Left renal pelvis (tissue), 4 donors: ENCODE measurements around the gene NUFIP1. TPM values are rescaled to one million over a fixed set of nuclear protein-coding genes. Genes with fewer than 3 reads are reported as not detected.
A peak's percentile ranks its signal among the peaks of the same experiment; 100 is the strongest.
"Not testable (repeated sequence)": the region's sequence is repeated elsewhere in the genome, so short reads cannot be mapped to it uniquely, and the experiment has no call there.

Experiments
- DNase-seq, 4 donors: peaks; one replicate each; pipeline ENCODE4 v3.0.0-alpha.2; 2013; ENCODE audit warnings: low read depth in 4 of 4, low spot score in 3 of 4
- polyA plus RNA-seq, 4 donors: library from polyadenylated mRNA; unstranded; fragments of 120-200 nt; gene quantifications; one replicate each; pipeline ENCODE4 v1.2.1, GENCODE V29; 2013; ENCODE audit not compliant: insufficient read length in 4 of 4

Gene NUFIP1
- polyA plus RNA-seq, 4 donors: 10.4 to 15.2 (median 12.8) TPM

DNA sequence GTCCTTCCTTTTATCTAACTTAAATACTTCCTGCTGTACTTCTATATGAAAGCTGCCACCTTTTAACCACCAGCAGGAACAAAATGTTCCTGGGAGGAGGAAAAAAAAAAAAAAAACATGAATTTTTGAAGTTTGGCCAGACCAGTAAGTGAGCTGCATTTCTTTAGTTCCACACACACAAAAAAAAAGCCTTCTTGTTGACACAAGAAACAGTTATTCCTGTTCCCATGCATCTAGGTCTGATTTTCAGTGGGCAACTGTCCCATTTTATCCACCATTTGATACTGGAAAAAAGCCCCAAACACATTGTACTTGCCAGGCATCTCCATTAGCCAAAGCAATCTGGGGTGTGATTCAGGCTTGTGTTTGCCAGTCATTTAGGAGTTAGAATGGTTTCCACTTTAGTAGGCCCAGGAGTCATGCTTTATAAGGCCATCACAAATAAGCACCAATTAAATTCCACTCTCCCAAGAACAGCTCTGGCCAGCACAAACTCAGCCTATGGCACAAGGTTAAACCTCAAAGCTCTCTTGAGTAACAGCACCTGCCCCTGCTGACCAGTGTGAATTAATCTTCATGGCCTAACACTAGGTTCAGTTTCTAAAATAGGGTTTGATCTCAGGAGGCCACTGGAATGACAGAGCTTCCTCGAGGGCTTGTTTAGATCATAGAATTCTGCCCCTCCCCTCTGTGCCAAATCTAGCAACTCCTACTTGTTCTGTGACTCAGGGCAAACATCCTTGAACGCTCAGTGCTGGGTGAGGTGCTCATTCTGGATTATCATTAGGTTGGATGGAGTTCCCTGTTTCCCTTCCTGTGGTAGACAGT is 67.1 kb downstream of the NUFIP1 start:
- DNase-seq: no peak

DNA sequence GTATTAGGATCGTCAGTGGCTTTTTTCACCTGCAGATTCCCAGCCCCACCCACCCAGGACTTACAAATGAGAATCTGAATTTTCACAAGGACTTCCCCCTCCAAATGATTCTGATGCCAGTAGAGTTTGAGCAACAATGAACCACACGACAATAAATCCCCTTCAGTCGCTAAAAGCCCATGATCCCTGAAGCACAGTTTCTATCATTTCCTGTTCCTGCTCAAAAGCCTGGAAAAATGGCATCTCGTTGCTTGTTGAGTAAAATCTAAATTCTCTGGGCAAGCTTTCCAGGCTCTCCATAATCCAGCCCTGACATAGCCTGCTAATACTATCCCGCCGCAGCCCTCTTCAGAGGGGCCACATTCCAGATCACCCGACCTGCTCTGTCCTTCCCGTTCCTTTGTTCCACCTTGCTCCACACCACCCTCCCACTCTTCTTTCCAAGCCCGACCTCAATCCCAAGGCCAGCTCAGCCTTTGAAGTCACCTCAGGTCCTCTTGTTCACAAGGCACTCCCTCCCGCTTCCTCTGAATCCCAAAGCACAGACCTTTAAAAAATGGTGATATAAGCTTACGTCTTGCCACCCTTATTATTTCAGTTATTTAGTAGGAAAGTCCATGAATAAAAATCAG is 67.9 kb downstream of the NUFIP1 start:
- DNase-seq: no peak

DNA sequence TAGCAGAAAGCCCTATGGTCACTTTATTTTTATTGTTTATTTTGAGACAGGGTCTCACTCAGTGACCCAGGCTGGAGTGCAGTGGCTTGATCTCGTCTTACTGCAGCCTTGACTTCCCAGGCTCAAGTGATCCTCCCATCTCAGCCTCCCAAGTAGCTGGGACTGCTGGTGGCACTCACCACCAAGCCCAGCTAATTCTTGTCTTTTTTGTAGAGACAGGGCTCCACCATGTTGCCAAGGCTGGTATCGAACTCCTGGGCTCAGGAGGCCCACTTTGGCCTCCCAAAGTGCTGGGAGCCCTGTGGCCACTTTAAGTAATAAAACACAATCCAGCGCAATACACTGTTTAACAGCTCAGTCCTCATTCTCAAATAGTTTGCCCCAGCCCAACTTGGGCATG is 69.3 kb downstream of the NUFIP1 start:
- DNase-seq: no peak

- DNase-seq: no peak
These were observed 70.0 kb downstream of the NUFIP1 start for GRCh38 chr13:44919104-44919804.

- peak in 2 of 4 donors; percentile 84 to 86 for DNase-seq
These were observed 70.8 kb downstream of the NUFIP1 start for GRCh38 chr13:44918326-44919103.

DNA sequence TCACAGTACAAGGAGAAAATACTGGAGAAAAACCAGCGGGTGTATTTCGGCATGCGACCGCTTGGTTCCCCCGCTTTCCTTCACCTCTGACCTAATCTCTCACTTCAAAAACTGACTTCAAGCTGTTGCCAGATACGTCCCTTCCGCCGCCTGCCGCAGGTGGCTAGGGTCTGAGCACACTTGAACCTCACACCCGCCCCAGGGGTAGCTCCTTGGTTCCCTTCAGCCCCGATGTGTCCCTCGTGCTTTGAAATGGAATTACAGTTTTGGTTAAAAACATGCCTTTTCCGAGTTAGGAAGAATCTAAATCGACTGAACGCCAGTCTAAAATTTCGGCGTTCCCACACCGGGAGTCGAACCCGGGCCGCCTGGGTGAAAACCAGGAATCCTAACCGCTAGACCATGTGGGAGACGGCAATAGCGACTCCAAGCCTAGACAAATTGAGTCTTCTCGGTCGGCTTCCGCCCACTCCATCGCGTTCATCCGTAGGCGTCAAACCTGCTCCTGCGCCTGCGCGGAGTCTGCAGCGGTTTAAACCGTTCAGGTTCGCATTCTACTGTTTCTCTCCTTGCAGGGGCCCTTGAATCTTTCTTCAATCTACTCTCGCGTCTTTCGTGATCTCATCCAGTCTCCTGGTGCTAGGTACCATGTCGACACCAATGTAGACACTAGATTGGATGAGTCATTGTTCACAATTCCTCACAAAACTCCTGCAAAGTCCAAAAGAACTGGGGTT is 71.5 kb downstream of the NUFIP1 start:
- DNase-seq: peak; percentile 96 to 99 (median 98)

- no peak for DNase-seq
These were observed 76.8 kb downstream of the NUFIP1 start for GRCh38 chr13:44912278-44913016.

DNA sequence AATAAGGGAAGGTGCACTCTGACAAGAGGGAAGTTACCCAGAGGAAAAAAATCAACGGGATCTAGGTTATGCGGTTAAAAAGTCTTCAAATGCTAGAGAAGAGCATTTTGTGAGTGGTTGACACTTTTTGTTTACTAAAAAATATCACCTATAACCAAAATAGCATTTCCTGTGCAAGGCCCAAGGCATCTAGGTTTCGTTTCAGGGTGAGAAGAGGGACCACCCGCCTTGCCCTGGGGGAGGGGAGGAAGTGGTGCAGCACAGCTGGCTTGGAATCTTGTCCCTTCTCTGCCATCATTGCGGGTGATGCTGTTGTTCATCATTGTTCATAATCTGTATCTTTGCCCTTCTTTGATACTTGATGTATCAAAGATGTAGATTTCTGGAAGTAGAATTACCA is 80.6 kb downstream of the NUFIP1 start:
- DNase-seq: no peak

- DNase-seq: no peak
These were observed 81.0 kb downstream of the NUFIP1 start for GRCh38 chr13:44908266-44908665.

GRCh38 chr13:44906713-44907112 is 82.6 kb downstream of the NUFIP1 start:
- DNase-seq: no peak

GRCh38 chr13:44906230-44906629 is 83.0 kb downstream of the NUFIP1 start:
- no peak for DNase-seq

GRCh38 chr13:44905556-44905955 is 83.7 kb downstream of the NUFIP1 start:
- DNase-seq: no peak

DNA sequence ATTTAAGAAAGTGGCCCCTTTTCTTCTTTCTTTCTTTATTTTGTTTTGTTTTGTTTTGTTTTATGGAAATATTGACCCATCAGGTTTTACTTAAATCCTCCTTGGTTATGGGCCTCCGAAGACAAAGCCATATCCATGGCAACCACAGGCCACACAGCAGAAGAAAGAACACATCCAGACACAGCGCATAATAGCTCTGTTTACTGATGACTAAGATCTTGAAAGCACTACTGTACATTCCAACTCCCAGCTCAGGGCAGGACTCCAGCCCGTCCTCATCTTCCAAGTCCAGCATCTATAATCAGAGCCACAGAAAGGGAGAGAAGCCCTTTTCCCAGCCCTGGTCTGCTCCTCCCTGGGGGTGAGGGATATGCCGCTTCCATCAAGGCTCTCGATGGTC is 84.3 kb downstream of the NUFIP1 start:
- DNase-seq: no peak

DNA sequence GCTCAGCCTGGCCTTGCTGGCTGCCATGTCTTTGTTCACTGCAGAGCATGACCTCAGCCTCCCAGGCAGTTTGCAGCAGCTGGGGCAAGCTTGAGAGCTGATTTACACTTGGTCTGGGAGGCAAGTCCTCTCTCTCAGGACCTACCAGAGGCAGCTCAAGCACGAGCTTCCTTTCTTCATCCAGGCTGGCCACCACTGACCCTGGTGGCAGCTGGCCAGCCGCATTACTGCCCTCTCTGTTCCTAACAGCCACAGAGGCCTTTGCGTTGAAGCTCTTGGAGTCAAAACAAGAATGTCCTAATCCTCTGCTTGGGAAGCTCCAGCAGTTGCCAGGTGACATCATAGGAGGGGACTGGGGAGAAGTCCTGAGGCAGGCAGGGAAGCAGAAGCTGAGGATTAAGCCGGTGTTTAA is 85.7 kb downstream of the NUFIP1 start:
- DNase-seq: no peak

DNA sequence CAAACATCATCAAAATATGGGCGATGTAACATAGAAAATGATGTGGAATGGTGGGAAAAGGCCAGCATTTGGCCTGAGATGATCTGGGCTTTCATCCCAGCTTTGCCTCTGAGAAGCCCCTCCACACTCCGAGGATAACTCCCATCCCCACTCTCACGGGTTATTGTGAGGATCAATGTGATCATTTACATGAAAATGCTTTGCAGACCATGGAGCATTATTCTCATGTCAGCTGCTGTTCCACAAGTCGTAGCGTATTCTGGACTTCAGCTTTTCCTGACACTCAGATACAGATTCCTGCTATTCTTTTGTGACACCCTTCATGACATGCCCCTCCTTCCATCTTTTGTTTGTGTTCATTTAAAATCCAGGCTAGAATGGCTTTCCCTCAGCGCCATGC is 86.5 kb downstream of the NUFIP1 start:
- no peak for DNase-seq

DNA sequence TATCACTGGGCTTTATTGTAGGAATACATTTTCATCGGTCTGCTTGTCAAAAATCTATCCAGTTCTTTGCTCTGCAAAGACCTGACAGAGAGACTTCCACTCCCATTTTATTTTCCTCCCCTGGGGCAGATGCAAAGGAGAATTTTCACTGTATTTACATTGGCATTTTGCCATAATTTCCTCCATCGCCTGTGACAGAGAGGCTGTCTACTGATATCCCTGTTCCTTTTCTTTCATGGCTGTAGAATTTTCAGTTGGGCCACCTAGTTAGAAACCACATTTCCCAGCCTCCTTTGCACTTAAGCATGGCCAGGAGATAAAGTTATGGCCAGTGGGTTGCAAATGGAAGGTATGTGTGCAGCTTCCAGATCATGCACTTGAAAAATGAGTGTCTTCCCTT is 89.3 kb downstream of the NUFIP1 start:
- DNase-seq: no peak

DNA sequence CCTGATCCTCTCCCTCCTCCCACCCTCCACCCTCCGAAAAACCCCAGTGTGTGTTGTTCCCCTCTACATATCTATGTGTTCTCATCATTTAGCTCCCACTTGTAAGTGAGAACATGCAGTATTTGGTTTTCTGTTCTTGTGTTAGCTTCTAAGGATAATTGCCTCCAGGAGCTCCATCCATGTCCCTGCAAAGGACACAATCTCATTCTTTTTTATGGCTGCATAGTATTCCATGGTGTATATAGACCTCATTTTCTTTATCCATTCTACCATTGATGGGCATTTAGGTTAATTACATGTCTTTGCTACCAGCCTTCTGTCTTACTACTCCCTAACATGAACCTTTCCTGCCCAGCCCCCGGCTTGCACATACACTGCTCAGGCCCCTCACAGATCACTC is 91.0 kb downstream of the NUFIP1 start:
- DNase-seq: not testable (repeated sequence)

DNA sequence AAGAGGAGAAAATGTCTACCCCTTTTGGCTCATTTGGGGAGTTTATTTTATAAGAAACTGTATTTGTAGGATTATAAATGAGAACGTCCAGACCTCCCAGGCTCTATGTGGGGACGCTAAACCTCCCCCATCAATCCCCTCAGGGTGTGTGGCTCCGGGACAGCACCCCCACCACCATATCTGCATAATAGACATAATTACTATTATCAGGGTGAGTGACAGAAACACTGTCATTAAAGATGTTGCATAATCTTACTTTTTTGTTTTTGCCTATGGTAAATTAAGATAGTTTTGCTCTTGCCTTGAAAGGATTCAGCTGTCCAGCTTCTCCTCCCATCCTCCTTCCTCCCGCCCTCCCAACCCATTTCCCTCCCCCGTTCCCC is 93.3 kb downstream of the NUFIP1 start:
- DNase-seq: no peak

DNA sequence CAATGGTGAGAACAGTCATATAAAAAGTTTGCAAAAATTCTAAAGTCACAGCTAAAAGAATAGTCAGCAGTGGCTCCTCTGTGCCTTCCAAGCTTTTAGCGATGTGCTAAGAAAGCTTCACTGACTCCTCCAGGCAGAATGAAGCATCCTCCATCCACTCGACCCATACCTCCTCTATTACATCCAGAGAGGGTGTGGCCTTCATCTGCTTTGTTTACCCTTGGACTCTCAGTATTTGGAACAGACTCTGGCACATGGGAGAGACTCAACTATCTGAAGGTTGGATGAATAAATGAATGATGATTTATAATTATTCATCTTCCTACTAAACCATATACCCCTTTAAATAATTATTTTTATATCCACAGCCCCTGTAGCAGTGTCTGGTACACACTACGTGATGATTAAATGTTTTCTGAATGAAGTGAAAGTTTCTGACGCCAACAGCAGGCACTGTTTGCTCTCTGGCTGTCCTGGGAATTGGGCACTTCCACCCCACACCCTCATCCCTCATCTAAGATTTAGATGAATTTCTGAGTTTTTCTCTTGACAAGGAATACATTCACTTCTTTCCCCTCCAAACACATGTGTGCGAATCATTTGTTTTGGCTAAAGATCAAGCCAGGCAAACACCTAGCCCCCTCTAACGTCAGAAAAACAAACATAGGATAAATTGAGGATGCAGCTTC is 93.9 kb downstream of the NUFIP1 start:
- no peak for DNase-seq
